Myocyte (in vitro differentiated cells): ENCODE results near the gene GRIA3. TPM values are rescaled to one million over a fixed set of nuclear protein-coding genes. Genes with fewer than 3 reads are reported as not detected.
"Not testable (repeated sequence)": the region's sequence is repeated elsewhere in the genome, so short reads cannot be mapped to it uniquely, and the experiment has no call there.

Source experiments
- DNase-seq: peaks from one replicate; pipeline ENCODE4 v3.0.0-alpha.2; 2012; ENCODE audit warnings: low read depth
- total RNA-seq: library from RNA; depleted of rRNA; stranded (reverse); fragments of >200 nt; gene quantifications from 2 replicates; pipeline ENCODE4 v1.2.3, GENCODE V29; 2014

GRIA3 gene
- total RNA-seq, 1 donor from 2014 or later, result not detected

GRCh38 chrX:123449335-123449734, 265.3 kb downstream of the GRIA3 start:
- no peak for DNase-seq

DNA sequence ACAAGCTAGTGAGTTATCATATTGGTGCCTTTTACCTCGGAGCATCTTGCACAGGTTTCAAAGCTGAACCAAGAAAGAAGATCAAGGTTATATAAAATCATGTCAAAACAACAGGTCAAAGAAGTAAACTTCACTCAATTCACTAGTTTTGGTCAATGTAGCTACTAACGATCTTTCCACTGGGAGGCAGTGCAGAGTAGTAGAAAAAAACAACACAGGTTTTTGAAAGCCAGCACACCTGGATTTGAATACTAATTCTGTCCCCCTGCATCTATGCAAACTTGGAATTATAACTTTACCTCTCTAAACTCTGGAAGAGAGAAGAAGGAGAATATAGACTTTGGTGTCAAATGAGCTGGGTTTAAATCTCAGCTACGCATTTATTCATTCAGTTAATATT, 266.1 kb downstream of the GRIA3 start:
- no peak for DNase-seq

GRCh38 chrX:123454712-123455431, 270.8 kb downstream of the GRIA3 start:
- no peak for DNase-seq

DNA sequence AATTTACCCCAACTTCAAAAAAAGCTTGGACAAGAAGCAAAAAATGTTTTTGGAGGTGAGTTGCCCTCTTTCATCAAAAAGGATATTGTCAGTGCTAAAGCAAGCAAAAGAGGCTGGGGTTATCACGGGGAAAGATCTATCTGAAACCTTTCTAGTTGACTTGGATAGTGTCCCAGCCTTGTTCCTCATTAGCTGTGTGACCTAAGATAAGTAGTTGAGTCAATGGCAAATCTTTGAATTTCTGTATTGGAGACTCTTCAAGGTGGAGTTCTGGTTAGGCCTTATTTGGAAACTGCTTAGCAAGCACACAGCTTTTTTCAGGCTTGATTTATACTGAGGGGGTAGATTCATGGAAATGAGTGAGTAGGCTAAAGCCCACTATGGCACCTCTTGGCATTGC, 271.6 kb downstream of the GRIA3 start:
- DNase-seq, result no peak

DNA sequence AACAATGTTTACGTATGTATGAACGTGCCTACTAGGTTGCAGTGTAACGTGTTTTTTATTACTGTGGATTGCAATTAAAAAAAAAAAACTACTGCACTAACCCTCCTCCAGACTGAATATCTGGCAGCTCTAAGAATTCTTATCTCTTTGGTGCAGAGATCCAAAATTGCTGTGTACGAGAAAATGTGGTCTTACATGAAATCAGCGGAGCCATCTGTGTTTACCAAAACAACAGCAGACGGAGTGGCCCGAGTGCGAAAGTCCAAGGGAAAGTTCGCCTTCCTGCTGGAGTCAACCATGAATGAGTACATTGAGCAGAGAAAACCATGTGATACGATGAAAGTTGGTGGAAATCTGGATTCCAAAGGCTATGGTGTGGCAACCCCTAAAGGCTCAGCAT, 280.6 kb downstream of the GRIA3 start:
- no peak for DNase-seq

DNA sequence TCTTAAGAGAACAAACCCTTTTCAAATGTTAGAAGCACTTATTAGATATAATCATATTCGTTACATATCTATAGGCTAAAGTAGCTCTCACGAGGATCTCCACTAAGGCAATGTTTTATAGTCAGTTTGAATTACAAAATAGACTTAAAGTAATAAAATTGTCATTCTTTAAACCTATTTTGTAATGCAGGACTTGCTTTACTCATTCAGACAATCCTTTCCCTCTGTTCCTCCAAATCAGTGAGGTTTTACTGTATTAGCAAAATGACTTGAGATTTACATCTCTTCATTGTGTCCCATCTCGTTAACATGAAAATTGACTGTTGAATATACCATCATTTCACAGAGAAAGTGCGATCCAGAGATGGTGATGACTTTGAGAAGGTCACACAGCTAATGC, 284.4 kb downstream of the GRIA3 start:
- DNase-seq, result no peak

DNA sequence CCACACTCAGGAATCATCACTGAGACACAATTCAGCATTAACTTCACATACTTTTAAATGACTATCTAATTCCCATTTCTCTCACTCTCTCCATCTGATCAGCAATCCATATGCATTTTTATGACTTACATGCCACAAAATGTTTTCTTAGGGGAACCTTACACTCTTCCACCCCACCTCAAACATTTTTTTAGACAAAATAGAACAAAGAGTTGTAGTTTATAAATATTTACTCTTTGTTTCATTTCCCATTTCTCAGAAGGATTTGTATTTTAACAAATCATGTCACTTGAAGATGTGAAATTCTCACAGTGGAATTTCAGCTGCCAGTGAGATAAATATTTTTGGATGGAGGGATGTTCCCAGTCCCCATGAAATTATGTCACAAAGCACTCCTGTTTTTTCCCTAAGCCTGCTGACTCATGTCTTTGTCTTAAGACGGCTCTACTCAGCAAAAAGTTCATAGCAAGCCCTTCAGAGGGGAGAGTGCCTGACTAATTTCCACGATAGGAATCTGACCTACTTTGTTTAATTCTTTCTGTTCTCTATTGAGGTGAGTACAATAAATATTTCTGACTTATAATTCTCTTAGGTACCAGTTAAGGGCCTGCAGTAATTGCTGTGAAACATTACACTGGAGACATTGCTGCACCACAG, 291.1 kb downstream of the GRIA3 start:
- peak; percentile 3 for DNase-seq

DNA sequence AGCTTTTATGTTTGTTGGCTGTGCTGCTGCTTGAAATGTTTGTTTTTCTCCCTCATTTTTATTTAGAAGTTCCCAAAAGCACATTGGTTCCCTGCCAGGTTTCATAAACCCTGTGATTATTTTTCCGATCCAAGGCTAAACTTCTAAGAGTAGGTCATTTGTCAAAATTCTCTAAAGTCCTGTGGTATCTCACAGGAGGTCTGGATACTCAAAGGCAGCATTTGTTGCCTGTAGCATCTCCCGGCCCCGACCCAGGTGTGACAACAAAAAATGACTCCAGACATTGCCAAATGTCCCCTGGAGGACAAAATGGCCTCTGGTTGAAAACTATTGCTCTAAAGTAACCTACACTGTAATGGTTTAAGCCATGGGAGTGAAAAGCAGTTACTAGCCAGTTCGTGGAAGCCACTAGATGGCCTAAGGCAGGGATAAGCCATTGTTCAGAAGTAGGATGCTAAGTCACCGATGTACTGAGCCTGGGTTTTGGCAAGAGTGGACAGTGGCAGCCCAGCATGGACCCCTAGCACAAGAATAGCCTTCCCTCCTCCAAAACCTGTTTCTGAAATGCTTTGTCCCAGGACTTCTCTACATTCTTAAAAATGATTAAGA, 292.6 kb downstream of the GRIA3 start:
- DNase-seq, result no peak

GRCh38 chrX:123477673-123478072, 293.6 kb downstream of the GRIA3 start:
- DNase-seq, result no peak

- DNase-seq, result peak; percentile 13
These were observed 298.1 kb downstream of the GRIA3 start for GRCh38 chrX:123481913-123482851.

DNA sequence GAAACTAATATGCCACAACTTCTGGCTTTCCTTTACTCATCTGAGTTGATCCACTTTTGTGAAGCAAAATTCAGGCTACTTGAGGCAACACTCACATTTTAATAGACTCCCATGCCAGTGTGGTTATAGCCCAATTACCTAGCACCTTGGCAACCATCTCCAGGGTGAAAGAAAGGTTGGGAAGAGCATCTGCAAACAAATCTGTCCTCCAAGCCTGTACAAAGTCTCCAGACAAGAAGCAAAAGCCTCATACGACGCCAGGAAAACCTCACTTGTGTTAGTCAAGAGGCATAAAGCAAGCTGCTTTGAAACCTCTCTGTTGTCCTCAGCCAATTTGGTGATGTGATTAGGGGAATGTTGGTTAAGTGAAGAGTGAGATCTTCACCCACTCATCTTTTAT, 302.2 kb downstream of the GRIA3 start:
- DNase-seq, result no peak

- DNase-seq, result no peak
These were observed 303.2 kb downstream of the GRIA3 start for GRCh38 chrX:123487236-123487635.

DNA sequence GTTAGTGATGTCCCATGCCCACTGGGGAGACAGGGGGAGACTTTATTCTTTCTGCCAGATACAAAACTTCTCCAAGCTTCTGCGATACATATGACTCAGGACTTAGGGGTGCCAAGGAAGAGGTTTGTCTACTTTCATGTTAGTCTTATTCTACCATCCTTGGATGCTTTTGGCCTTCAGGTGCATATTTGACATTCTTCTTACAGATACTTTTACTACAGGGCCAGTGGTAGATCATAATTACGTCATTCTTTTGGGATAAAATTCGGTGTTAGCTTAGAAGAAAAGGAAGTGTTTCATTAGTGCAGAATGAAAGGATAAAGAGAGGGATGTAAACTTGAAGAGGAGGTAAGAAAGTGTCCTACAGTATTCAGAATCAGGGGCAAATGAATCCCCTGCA, 303.6 kb downstream of the GRIA3 start:
- no peak for DNase-seq

DNA sequence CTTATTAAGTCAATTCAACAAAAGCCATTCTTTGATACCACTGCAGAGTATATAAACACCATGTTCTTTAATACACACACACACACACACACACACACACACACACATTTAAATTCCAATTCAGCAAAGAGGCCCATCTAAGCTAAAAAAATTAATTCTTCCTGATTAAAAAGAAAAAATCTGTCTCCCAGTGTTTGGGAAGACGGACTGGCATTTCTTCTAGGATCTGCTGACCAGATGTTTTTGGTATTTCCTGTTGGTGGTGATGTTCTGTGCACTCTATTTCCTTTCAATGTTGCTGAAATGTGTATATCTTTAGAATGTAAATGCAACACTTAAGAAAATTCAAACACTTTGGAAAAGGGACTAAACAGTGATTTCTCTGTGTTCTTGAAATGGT, 304.9 kb downstream of the GRIA3 start:
- DNase-seq, result no peak

- DNase-seq, result no peak
These were observed 309.8 kb downstream of the GRIA3 start for GRCh38 chrX:123493857-123494256.

DNA sequence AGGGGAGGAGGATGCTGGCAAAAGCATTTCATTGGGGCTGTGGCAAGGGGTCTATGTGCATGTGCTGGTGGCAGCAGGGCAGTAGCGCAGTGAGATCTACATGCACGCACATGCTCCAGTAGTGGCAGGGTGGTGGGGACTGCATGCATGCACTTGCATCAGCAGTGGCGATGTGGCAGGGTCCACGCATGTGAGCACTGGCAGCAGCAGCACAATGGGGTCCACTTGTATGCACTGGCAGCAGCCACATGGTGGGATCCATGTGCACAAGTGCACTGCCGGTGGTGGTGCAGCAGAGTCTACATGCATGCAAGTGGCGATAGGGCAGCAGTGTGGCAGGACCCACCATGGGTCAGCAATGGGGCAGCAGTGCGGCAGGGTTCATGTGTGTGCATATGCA, 315.7 kb downstream of the GRIA3 start:
- DNase-seq, result no peak

GRCh38 chrX:123504047-123504446, 320.0 kb downstream of the GRIA3 start:
- no peak for DNase-seq

DNA sequence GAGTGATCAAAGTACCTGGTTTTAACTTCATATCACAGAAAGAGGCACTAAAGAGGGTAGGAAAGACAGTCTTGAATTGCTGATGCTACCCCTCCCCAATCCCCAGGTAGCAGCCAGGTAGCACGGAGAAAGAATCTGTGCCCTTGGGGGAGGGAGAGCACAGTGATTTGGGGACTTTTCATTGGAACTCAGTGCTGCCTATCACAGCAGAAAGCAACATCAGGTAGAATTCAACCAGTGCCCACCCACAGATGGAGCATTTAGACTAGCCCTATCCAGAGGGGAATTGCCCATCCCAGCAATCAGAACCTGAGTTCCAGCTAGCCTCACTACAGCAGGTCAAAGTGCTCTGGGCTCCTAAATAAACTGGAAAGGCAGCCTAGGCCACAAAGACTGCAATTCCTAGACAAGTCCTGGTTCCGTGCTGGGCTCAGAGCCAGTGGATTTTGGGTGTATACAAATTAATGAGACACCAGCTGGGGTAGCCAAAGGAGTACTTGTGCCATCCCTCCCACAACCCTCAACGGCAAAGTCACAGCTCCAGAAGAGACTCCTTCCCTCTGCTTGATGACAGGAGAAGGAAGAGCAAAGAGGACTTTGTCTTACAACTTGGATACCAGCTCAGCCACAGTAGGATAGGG, 320.7 kb downstream of the GRIA3 start:
- DNase-seq, result no peak

DNA sequence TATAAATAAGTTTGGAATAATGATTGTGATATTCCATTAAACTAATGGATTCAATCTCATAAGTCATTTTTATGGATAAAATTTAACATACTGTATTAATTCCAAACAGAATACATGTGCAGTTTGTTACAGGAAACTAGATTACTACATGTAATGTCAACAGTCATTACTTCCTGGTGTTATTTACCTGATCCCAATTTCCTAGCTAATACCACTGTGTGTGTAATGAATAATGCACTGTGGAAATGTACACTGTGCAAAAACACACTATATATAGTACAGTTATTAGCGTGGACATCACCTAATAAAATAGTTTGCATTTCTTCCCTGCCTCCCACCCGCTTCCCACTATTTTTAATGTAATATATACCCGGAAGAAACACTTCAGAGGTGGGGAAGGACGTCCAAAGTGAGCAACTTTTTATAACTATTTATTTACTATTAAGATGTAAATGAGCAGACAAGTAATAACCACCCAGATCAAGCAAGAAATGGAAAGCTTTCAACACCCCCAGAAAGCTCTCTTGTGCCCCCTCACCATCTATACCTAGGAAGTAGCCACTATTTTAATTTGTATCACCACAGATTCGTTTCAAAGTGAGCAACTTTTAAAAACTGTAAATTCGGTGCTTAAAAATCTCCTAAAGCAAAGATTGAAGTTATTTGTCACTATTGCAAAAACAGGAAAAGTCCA, 329.7 kb downstream of the GRIA3 start:
- no peak for DNase-seq

- DNase-seq, result not testable (repeated sequence)
These were observed 330.2 kb downstream of the GRIA3 start for GRCh38 chrX:123514279-123514640.

DNA sequence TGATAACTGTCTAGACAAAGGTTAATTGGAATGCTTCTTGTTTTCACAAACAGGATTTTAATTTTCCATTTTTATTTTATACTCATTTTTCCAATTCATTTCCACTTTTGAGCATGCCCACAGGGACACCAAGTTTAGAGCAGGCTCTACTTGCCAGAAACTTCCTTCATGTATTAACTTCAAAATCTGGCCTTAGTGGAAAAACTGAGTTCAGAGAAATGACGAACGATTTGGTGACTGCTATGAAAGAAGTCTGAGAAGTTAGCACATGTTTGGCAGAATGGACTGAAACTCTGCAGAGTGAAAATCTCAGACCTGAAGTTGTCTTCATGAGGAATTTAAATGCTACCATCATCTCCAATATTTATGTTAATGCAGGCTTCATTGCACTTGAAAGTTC, 334.7 kb downstream of the GRIA3 start:
- DNase-seq, result no peak
